Nephron progenitor cell (in vitro differentiated cells): ENCODE measurements around the gene ADGRA3.

Experiments used
- DNase-seq: peaks from one replicate; pipeline ENCODE4 v3.0.0; 2021
- H3K27ac Mint-ChIP-seq: 2 replicates; pipeline ENCODE4 v1.8.0; 2021; ENCODE audit warnings: mild to moderate bottlenecking, moderate library complexity, mixed read lengths
- H3K27me3 Mint-ChIP-seq: 2 replicates; pipeline ENCODE4 v1.8.0; 2021; ENCODE audit warnings: mild to moderate bottlenecking, low read depth, mixed read lengths; ENCODE audit not compliant: poor library complexity
- H3K36me3 Mint-ChIP-seq: 2 replicates; pipeline ENCODE4 v1.8.0; 2021; ENCODE audit warnings: low read depth, mixed read lengths
- H3K4me1 Mint-ChIP-seq: 2 replicates; pipeline ENCODE4 v1.8.0; 2021; ENCODE audit warnings: mixed read lengths
- H3K4me3 Mint-ChIP-seq: 2 replicates; pipeline ENCODE4 v1.8.0; 2021; ENCODE audit warnings: mild to moderate bottlenecking, moderate library complexity, mixed read lengths
- H3K9me3 Mint-ChIP-seq: 2 replicates; pipeline ENCODE4 v1.8.0; 2021; ENCODE audit warnings: mild to moderate bottlenecking, moderate library complexity, mixed read lengths
- TF ChIP-seq, protein P1 (sequence below): fragments of 200-600 bp; sonication (generic); IDR thresholded peaks from 2 replicates; pipeline ENCODE4 v1.5.0; 2021; ENCODE audit warnings: antibody characterized with exemption

ADGRA3 gene

DNA sequence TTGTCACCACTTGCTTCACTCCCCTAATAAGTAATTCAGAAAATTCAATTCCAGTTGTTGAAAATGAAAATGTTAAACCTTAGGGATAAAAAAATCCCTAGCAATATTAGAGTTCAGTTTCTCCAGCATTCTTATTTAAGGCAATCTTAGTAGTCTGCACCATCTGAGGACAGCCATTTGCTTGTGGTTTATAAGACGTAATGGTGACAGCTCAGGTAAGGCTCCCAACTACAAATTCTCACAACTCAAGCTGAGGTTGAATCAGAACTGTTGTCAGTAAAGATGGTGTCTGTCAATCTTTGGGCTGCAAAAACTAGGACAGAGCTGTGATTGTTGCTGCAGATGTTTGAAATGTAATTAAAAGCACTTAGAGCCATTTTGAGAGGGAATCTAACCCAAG, 16.3 kb upstream of the ADGRA3 start:
- H3K4me3 Mint-ChIP-seq: no peak overlapping the region
- TF ChIP-seq, protein P1, sequence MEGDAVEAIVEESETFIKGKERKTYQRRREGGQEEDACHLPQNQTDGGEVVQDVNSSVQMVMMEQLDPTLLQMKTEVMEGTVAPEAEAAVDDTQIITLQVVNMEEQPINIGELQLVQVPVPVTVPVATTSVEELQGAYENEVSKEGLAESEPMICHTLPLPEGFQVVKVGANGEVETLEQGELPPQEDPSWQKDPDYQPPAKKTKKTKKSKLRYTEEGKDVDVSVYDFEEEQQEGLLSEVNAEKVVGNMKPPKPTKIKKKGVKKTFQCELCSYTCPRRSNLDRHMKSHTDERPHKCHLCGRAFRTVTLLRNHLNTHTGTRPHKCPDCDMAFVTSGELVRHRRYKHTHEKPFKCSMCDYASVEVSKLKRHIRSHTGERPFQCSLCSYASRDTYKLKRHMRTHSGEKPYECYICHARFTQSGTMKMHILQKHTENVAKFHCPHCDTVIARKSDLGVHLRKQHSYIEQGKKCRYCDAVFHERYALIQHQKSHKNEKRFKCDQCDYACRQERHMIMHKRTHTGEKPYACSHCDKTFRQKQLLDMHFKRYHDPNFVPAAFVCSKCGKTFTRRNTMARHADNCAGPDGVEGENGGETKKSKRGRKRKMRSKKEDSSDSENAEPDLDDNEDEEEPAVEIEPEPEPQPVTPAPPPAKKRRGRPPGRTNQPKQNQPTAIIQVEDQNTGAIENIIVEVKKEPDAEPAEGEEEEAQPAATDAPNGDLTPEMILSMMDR: no peak
- peaks cover 4% of the 10 kb centered on the region for H3K4me1 Mint-ChIP-seq
- H3K36me3 Mint-ChIP-seq: peaks cover 7% of the 10 kb centered on the region
- no peak overlapping the region for H3K27ac Mint-ChIP-seq
- DNase-seq: no peak
- H3K27me3 Mint-ChIP-seq: peaks cover 4% of the 10 kb centered on the region
- H3K9me3 Mint-ChIP-seq: peaks cover 38% of the 10 kb centered on the region

- no peak for DNase-seq
- Mint-ChIP-seq H3K27ac (no peak overlapping the region), H3K27me3 (peaks cover 4% of the 10 kb centered on the region), H3K4me1 (peaks cover 4% of the 10 kb centered on the region), H3K4me3 (no peak overlapping the region), H3K9me3 (peaks cover 37% of the 10 kb centered on the region), H3K36me3 (peaks cover 7% of the 10 kb centered on the region)
- TF ChIP-seq, protein P1: no peak
Measured at GRCh38 chr4:22531311-22532019, 15.6 kb upstream of the ADGRA3 start.

DNA sequence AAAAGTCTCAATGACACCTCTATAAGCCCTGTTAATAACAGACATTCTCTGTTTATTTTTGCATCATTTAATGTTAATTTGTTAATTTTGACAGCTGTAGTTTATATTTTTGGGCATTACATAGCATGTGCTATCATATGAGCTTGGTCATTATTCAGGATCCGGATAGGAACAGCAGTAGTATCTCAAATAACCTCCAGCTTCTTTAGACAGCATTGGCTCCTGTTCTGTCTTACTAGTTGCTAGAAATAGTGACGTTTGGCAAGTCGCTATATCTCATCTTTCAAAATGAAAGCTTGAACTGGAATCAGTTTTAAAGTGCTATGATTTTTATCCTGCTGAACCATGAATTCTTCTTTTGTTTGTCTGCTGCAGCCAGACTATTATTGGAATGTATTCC, 9.0 kb upstream of the ADGRA3 start:
- no peaks in the 10 kb centered on the region for H3K36me3 Mint-ChIP-seq
- no peaks in the 10 kb centered on the region for H3K4me1 Mint-ChIP-seq
- DNase-seq: no peak
- peaks cover 6% of the 10 kb centered on the region for H3K27me3 Mint-ChIP-seq
- H3K27ac Mint-ChIP-seq: no peak overlapping the region
- H3K9me3 Mint-ChIP-seq: peaks cover under 1% of the 10 kb centered on the region
- H3K4me3 Mint-ChIP-seq: no peak overlapping the region
- TF ChIP-seq, protein P1: no peak

DNA sequence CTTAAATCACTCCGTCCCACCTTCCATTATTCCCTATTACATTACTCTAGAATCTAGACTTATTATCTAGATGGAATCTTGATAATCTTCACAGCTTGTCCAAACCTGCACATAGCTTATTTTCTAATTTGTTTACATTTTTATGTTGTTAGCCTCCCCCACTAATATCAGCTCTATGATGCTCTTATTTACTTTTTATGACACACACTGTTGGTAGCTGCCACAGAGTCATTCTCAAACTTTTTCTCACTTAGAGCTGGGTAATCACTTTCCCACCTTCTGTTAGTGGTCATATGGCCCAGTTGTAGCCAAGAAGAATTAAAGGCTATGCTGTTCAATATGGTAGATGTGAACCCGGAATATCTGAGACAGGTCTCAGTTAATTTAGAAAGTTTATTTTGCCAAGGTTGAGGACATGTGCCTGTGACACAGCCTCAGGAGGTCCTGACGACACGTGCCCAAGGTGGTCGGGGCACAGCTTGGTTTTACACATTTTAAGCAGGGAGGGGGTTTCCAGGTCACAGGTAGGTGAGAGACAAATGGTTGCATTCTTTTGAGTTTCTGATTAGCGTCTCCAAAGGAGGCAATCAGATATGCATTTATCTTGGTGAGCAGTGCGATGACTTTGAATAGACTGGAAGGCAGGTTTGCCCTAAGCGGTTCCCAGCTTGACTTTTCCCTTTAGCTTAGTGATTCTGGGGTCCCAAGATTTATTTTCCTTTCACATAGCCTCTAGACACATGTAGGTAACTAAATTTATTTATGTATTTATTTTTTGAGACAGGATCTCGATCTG, 7.0 kb upstream of the ADGRA3 start:
- Mint-ChIP-seq H3K36me3 (peaks cover 4% of the 10 kb centered on the region), H3K27me3 (peaks cover 6% of the 10 kb centered on the region), H3K27ac (no peak overlapping the region), H3K4me1 (no peaks in the 10 kb centered on the region), H3K4me3 (no peak overlapping the region), H3K9me3 (peaks cover 10% of the 10 kb centered on the region)
- no peak for DNase-seq
- TF ChIP-seq, protein P1: no peak

DNA sequence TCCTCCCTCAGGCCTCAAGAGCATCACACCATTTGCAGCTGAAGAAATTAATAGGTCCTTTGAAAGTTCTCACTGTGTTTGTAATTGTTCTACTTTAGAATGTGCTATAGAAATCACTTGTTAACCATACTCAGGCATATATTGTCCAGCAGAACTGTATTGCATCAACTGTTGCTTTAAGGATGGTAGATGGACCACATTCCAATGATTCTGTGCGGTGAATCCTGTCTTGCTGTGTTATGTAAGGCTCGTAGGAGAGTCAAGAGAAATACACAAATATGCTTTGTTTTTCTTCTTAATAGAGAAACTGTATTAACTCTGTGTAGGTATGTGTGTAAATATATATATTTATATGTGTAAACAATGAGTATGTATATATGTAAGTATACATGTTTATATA, 6.3 kb upstream of the ADGRA3 start:
- TF ChIP-seq, protein P1: no peak
- H3K27me3 Mint-ChIP-seq: peaks cover 6% of the 10 kb centered on the region
- H3K9me3 Mint-ChIP-seq: peaks cover 10% of the 10 kb centered on the region
- H3K4me1 Mint-ChIP-seq: no peaks in the 10 kb centered on the region
- DNase-seq: no peak
- no peak overlapping the region for H3K27ac Mint-ChIP-seq
- no peak overlapping the region for H3K4me3 Mint-ChIP-seq
- peaks cover 4% of the 10 kb centered on the region for H3K36me3 Mint-ChIP-seq
